ENCODE results near the gene RGS11.
A peak's percentile ranks its signal among the peaks of the same experiment; 100 is the strongest.

RGS11 gene

DNA sequence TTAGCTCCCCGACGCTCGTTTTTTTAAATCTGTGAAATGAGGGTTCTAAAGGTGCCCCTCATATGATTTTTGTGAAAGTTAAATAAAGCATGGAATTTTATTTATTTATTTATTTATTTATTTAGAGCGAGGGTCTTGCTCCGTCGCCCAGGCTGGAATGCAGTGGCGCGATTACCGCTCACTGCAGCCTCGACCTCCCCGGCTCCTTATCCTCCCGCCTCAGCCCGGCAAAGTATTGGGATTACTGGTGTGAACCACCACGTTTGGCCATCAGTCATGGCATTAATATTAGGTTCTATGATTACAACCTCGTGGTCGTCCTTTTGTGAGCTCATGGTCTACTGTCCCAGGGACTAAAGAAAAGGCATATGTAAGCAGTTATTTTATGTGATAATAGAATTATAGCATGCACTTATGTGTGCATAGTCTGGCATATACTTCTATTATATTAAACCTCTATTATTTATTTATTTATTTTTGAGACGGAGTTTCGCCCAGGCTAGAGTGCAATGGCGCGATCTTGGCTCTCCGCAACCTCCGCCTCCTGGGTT is 45.9 kb downstream of the RGS11 start:
- no peak for DNase-seq (ENCODE audit: low read depth)

DNA sequence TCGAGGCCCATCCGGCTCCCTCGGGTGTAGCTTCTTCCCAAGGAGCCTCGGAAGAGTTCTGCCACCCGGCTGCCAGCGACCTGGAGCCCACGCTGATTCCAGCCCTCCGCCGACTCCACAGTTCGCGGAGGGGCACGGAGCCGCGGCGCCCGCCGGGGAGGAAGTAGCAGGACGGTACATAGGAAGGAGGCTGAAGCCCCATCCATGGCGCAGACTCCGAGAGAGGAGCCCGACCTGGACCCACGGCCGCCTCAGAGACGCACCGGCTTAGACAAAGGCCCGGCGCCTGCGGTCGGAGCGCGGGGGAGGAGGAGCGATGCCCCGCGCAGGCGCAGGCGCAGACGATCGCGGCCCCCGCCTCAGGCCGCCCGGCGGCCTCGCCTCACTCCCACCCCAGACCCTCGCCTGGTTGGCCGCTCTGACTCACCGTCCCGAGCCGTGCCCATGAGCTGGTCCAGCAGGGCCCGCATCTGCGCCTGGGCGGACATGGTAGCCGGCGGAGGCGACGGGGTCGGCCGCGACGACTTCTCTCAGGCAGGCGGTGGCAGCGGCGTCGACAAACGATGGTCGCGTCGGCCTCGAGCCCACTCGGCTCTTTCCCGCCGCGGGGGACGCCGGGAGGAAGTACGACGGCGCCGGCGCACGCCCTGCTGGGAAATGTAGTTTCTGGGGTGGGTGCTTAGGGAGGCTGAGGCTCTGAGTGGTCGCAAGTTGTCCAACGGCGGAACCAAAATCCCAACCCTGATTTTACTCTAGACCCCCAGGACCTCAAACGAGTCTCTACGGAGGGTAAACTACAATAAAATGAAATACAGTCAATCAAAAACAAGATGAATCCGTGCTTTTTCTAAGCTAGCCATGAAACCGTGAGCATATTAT is 46.7 kb downstream of the RGS11 start, which contains the start of gene LUC7L:
LUC7L (minus strand) TSS at position 598 of the 879 bp plus-strand sequence; CDS start at position 488, 110 bp downstream.
- DNase-seq (ENCODE audit: low read depth): peak; percentile 78

DNA sequence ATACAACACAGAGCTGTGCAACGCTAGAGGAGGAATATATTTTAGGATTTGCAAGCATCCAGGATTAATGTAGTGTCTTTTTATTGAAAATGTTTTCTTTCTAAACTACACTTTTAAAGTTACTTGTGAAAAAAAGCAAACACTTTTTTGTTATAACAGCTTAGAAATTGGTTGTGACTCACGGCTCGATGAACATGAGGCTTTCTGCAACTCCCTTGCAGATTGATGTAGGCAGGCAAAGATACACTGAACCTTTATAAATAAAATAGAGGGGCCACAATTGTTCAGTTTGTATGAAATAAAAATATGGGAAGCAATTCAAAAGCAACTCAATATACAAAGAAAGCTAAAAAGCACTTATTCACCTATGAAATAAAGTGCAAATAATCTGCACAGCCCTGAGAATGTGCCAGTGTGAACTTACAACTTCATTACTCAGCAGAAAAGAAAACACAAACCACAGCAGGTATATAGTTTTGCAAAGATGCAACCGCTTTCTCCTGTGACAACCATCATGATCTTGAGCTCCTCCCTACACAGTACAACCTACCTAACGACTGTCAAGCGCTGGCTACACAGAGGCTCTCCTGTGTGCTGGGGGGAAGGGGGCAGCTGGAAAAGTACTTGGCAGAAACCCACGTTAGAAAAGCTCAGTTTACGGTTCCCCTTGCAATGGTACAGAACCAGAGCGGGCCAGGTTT is 47.4 kb downstream of the RGS11 start:
- DNase-seq (ENCODE audit: low read depth): no peak

DNA sequence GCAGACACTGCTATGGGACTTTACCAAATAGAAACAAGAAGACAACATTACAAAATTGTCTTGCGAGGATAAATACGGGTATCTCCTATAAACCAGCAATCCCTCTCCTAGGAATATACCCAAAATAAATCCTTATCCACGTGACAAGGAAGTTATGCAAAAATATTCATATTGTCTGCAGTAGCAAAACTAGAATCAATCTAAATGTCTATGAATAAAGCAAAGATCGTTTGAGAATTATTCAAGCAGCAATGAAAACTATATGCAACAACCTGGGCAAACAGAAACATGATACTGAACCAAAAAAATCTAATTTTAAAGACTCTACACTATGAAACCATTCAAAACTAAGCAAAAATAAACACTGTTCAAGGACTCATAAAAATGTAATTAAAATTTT is 55.7 kb downstream of the RGS11 start:
- DNase-seq (ENCODE audit: low read depth): no peak

All from activated T-helper 9 cell treated with anti-CD3 and anti-CD28 coated beads, Interleukin-2, amount 50 U/mL, for 16 hours (primary cell).